K562 (cell line): ENCODE measurements around the gene TAF10. TPM values are rescaled to one million over a fixed set of nuclear protein-coding genes. Genes with fewer than 3 reads are reported as not detected.

Source experiments
- ARID1B ChIP-seq: fragments of 450-650 bp; IDR thresholded peaks from 2 replicates; pipeline ENCODE4 v1.6.1; 2016; ENCODE audit warnings: antibody characterized with exemption, mild to moderate bottlenecking, inconsistent platforms
- CHCHD3 ChIP-seq: fragments of 250-450 bp; sonication (Bioruptor Pico); IDR thresholded peaks from 2 replicates; pipeline ENCODE4 v2.1.2; 2022; ENCODE audit warnings: mild to moderate bottlenecking
- ETV5 ChIP-seq: sonication (generic); formaldehyde crosslinking; IDR thresholded peaks from 2 replicates; pipeline ENCODE4 v1.4.0; 2020; ENCODE audit warnings: low read depth, mild to moderate bottlenecking, missing genetic modification reagents
- KDM4B ChIP-seq, 2 experiments: fragments of 450-650 bp in 1 of 2; sonication (generic) in 1 of 2; IDR thresholded peaks; 2 replicates each; pipeline ENCODE4 v1.6.1; 2016 to 2017; ENCODE audit warnings: borderline replicate concordance in 2 of 2, antibody characterized with exemption in 1 of 2, low read depth in 1 of 2, mild to moderate bottlenecking in 1 of 2
- NFE2 ChIP-seq: IDR thresholded peaks from 2 replicates; pipeline ENCODE4 v1.6.1; 2014; ENCODE audit warnings: antibody characterized with exemption, low read depth
- NFRKB ChIP-seq: fragments of 450-650 bp; IDR thresholded peaks from 2 replicates; pipeline ENCODE4 v1.6.1; 2016; ENCODE audit warnings: low read depth
- NR2C1 ChIP-seq, 2 experiments: fragments of 450-650 bp; IDR thresholded peaks; 2 replicates each; pipeline ENCODE4 v1.6.1; 2017; ENCODE audit warnings: mild to moderate bottlenecking in 2 of 2, antibody characterized with exemption in 1 of 2, inconsistent platforms in 1 of 2, missing compliant biosample characterization in 1 of 2, missing genetic modification characterization in 1 of 2
- PBX2 ChIP-seq, 2 experiments: IDR thresholded peaks in 1 of 2; conservative IDR thresholded peaks in 1 of 2; 2 replicates each; pipeline ENCODE4 v1.6.1; 2016; ENCODE audit warnings: low read depth in 2 of 2, mild to moderate bottlenecking in 1 of 2, missing compliant biosample characterization in 1 of 2, missing genetic modification characterization in 1 of 2, moderate library complexity in 1 of 2
- PREB ChIP-seq: sonication (generic); formaldehyde crosslinking; IDR thresholded peaks from 2 replicates; pipeline ENCODE4 v1.8.1; 2023; ENCODE audit warnings: mild to moderate bottlenecking, missing genetic modification reagents
- RCOR1 ChIP-seq, 2 experiments: IDR thresholded peaks; 2 replicates each; pipeline ENCODE4 v1.6.1; 2012; ENCODE audit warnings: low read depth in 2 of 2, low read length in 2 of 2, borderline replicate concordance in 1 of 2, improper control_type of control experiment in 1 of 2
- SAFB2 ChIP-seq: fragments of 200-400 bp; formaldehyde crosslinking; IDR thresholded peaks from 2 replicates; pipeline ENCODE4 v1.6.1; 2018; ENCODE audit warnings: borderline replicate concordance, low read length, low read depth, moderate library complexity; ENCODE audit not compliant: severe bottlenecking
- SMARCE1 ChIP-seq: fragments of 450-650 bp; IDR thresholded peaks from 2 replicates; pipeline ENCODE4 v1.7.1; 2016; ENCODE audit warnings: mild to moderate bottlenecking
- TEAD2 ChIP-seq: fragments of 450-650 bp; IDR thresholded peaks from 2 replicates; pipeline ENCODE4 v1.6.1; 2016; ENCODE audit warnings: missing genetic modification characterization, control low read depth, missing compliant biosample characterization
- TFAM ChIP-seq: fragments of 250-450 bp; sonication (Bioruptor Pico); conservative IDR thresholded peaks from 2 replicates; pipeline ENCODE4 v1.5.0; 2021; ENCODE audit warnings: mild to moderate bottlenecking, moderate library complexity
- TFAP4 ChIP-seq: sonication (generic); formaldehyde crosslinking; IDR thresholded peaks from 2 replicates; pipeline ENCODE4 v1.8.0; 2022; ENCODE audit warnings: missing genetic modification reagents, mild to moderate bottlenecking, moderate library complexity, borderline replicate concordance
- ZC3H4 ChIP-seq: sonication (generic); formaldehyde crosslinking; IDR thresholded peaks from 2 replicates; pipeline ENCODE4 v1.9.0; 2021; ENCODE audit warnings: missing genetic modification reagents, borderline replicate concordance
- ZNF232 ChIP-seq: sonication (generic); formaldehyde crosslinking; IDR thresholded peaks from 2 replicates; pipeline ENCODE4 v1.8.0; 2022; ENCODE audit warnings: mild to moderate bottlenecking, missing genetic modification reagents
- ZNF395 ChIP-seq: fragments of 200-800 bp; sonication (Bioruptor generic); IDR thresholded peaks from 2 replicates; pipeline ENCODE4 v1.6.1; 2017; ENCODE audit warnings: missing genetic modification characterization, missing compliant biosample characterization
- ZNF583 ChIP-seq: fragments of 250-450 bp; sonication (Bioruptor Pico); IDR thresholded peaks from 2 replicates; pipeline ENCODE4 v1.4.0; 2020
- ZNF584 ChIP-seq: fragments of 200-800 bp; sonication (Bioruptor generic); IDR thresholded peaks from 2 replicates; pipeline ENCODE4 v1.6.1; 2016; ENCODE audit warnings: low read depth, mild to moderate bottlenecking, missing genetic modification characterization, missing compliant biosample characterization
- polyA plus RNA-seq, 8 experiments: library from polyadenylated mRNA; depleted of rRNA in 4 of 8; stranded (reverse) in 5 of 8; unstranded in 3 of 8; fragments of >200 nt; fragmentation: Nextera tagmentation in 2 of 8; fragmentation: Illumina TruSeq in 1 of 8; extraction: Ambion mirVana in 2 of 8; extraction: Trizol in 1 of 8; gene quantifications; 2 replicates each; pipeline versions ENCODE4 v1.2.1 to v1.2.3, GENCODE V29; 2011 to 2014; ENCODE audit warnings: inconsistent platforms in 1 of 8, missing spikeins in 1 of 8
- total RNA-seq, 7 experiments: library from RNA; depleted of rRNA in 6 of 7; stranded (reverse); fragments of >200 nt in 6 of 7; fragmentation: Illumina TruSeq in 2 of 7; extraction: Trizol in 2 of 7; gene quantifications; 2 replicates each; pipeline versions ENCODE4 v1.2.1 to v1.2.3, GENCODE V29; 2011 to 2021; ENCODE audit warnings: low replicate concordance in 1 of 7

Gene TAF10
- total and polyA plus RNA-seq, 9 of the 15 experiments (the other 6 are each of a cell fraction or from before 2014, with no cell fraction given) = 19.5 to 197 (median 121) TPM

GRCh38 chr11:6635082-6635932, 23.3 kb upstream of the TAF10 start (continued):
- TF ChIP-seq ZNF395 (CRISPR knock-in tag) = peak; percentile 53; the same call in 1 of the 2 replicates
- peak; percentile 56; the same call in 1 of the 2 replicates for TF ChIP-seq ZNF584 (CRISPR knock-in tag)
- TF ChIP-seq ARID1B = 0 out of 2 replicates have a peak, but pooled peaks have one; percentile 23
- peak; percentile 46; the same call in 1 of the 2 replicates for TF ChIP-seq TFAP4
- TF ChIP-seq KDM4B (IDR thresholded peaks at IDR 0.05; ENCODE audit: borderline replicate concordance in 2 of 2, low read depth in 1 of 2) = no peak
- no peak for TF ChIP-seq TEAD2
- TF ChIP-seq ZNF583 (CRISPR knock-in tag) = 0 out of 2 replicates have a peak, but pooled peaks have one; percentile 2
- TF ChIP-seq ETV5 (CRISPR knock-in tag) = 0 out of 2 replicates have a peak, but pooled peaks have one; percentile 39
- TF ChIP-seq NR2C1 (IDR thresholded peaks at IDR 0.05) = peak; percentile 92
- peak; percentile 91 for TF ChIP-seq NR2C1 (tag; IDR thresholded peaks at IDR 0.05)
- TF ChIP-seq PBX2 (CRISPR knock-in tag; IDR thresholded peaks at IDR 0.05; ENCODE audit: low read depth) = no peak
- peak; percentile 43; the same call in 1 of the 2 replicates for TF ChIP-seq PBX2 (tag; conservative IDR thresholded peaks at IDR 0.05; ENCODE audit: low read depth)
- TF ChIP-seq TFAM = no peak
- TF ChIP-seq ZNF232 (CRISPR knock-in tag) = no peak
- no peak for TF ChIP-seq NFE2
- no peak for TF ChIP-seq ZC3H4 (CRISPR knock-in tag)
- TF ChIP-seq PREB (CRISPR knock-in tag) = no peak
- no peak for TF ChIP-seq CHCHD3
- no peak for TF ChIP-seq NFRKB
- TF ChIP-seq SAFB2 = no peak
- TF ChIP-seq RCOR1 (IDR thresholded peaks at IDR 0.05; ENCODE audit: borderline replicate concordance in 1 of 2, low read depth in 2 of 2, low read length in 2 of 2) = no peak
- TF ChIP-seq SMARCE1 = peak; percentile 45; the same call in 1 of the 2 replicates
